Memory B cell (primary cell): ENCODE data around the gene KHSRP.
A peak's percentile ranks its signal among the peaks of the same experiment; 100 is the strongest.

ENCODE experiments used
- ATAC-seq: fragments of 150-1000 bp; cut with Tn5 transposase; 2 replicates; pipeline ENCODE4 v1.10.0; 2021; ENCODE audit warnings: low read depth, mild to moderate bottlenecking, moderate library complexity
- DNase-seq, 2 donors: peaks; one replicate each; pipeline ENCODE4 v3.0.0; 2022; ENCODE audit warnings: low spot score in 2 of 2
- H3K27ac Mint-ChIP-seq: one replicate; pipeline ENCODE4 v1.8.0; 2022; ENCODE audit warnings: mild to moderate bottlenecking, moderate library complexity, mixed read lengths
- H3K27me3 Mint-ChIP-seq: one replicate; pipeline ENCODE4 v1.8.0; 2022; ENCODE audit warnings: mixed read lengths
- H3K36me3 Mint-ChIP-seq: one replicate; pipeline ENCODE4 v1.8.0; 2022; ENCODE audit warnings: mild to moderate bottlenecking, mixed read lengths
- H3K4me1 Mint-ChIP-seq: one replicate; pipeline ENCODE4 v1.8.0; 2022; ENCODE audit warnings: mixed read lengths
- H3K4me3 Mint-ChIP-seq: one replicate; pipeline ENCODE4 v1.8.0; 2022; ENCODE audit warnings: mild to moderate bottlenecking, moderate library complexity, mixed read lengths
- H3K9me3 Mint-ChIP-seq: one replicate; pipeline ENCODE4 v1.8.0; 2022; ENCODE audit warnings: mixed read lengths

KHSRP gene

GRCh38 chr19:6458695-6459261 is 34.2 kb upstream of the KHSRP start:
- Mint-ChIP-seq H3K4me3 (peak overlapping the region; percentile 88), H3K27me3 (no peaks in the 10 kb centered on the region), H3K36me3 (peaks cover 22% of the 10 kb centered on the region), H3K27ac (peak overlapping the region; percentile 72), H3K4me1 (peaks cover 20% of the 10 kb centered on the region), H3K9me3 (no peaks in the 10 kb centered on the region)
- ATAC-seq (no peak), DNase-seq (peak in 1 of 2 donors; percentile 27)

GRCh38 chr19:6457958-6458694 is 33.5 kb upstream of the KHSRP start:
- Mint-ChIP-seq H3K36me3 (peaks cover 28% of the 10 kb centered on the region), H3K4me3 (peak overlapping the region; percentile 88), H3K27ac (peak overlapping the region; percentile 72), H3K9me3 (peaks cover 2% of the 10 kb centered on the region), H3K27me3 (no peaks in the 10 kb centered on the region), H3K4me1 (peaks cover 20% of the 10 kb centered on the region)
- peak in 1 of 2 donors; percentile 26 for DNase-seq
- ATAC-seq: no peak

- no peak overlapping the region for H3K27ac Mint-ChIP-seq
- H3K27me3 Mint-ChIP-seq: no peaks in the 10 kb centered on the region
- ATAC-seq (no peak), DNase-seq (no peak)
- H3K4me3 Mint-ChIP-seq: no peak overlapping the region
- peaks cover 18% of the 10 kb centered on the region for H3K4me1 Mint-ChIP-seq
- H3K36me3 Mint-ChIP-seq: peaks cover 34% of the 10 kb centered on the region
- H3K9me3 Mint-ChIP-seq: peaks cover 4% of the 10 kb centered on the region
These were observed 31.3 kb upstream of the KHSRP start for GRCh38 chr19:6455924-6456323.

- peaks cover 13% of the 10 kb centered on the region for H3K4me1 Mint-ChIP-seq
- ATAC-seq: no peak
- H3K4me3 Mint-ChIP-seq: no peak overlapping the region
- H3K36me3 Mint-ChIP-seq: peaks cover 38% of the 10 kb centered on the region
- no peak overlapping the region for H3K27ac Mint-ChIP-seq
- H3K9me3 Mint-ChIP-seq: peaks cover 4% of the 10 kb centered on the region
- no peaks in the 10 kb centered on the region for H3K27me3 Mint-ChIP-seq
- no peak for DNase-seq
These were observed 29.4 kb upstream of the KHSRP start for GRCh38 chr19:6453951-6454565.

GRCh38 chr19:6452899-6453298 is 28.3 kb upstream of the KHSRP start:
- Mint-ChIP-seq H3K4me1 (peaks cover 2% of the 10 kb centered on the region), H3K27me3 (no peaks in the 10 kb centered on the region), H3K27ac (no peak overlapping the region), H3K36me3 (peaks cover 38% of the 10 kb centered on the region), H3K4me3 (no peak overlapping the region), H3K9me3 (peaks cover 4% of the 10 kb centered on the region)
- DNase-seq (no peak), ATAC-seq (no peak)

- H3K4me3 Mint-ChIP-seq: no peak overlapping the region
- H3K9me3 Mint-ChIP-seq: peaks cover 4% of the 10 kb centered on the region
- H3K27ac Mint-ChIP-seq: peak overlapping the region; percentile 26
- DNase-seq (no peak), ATAC-seq (no peak)
- H3K27me3 Mint-ChIP-seq: no peaks in the 10 kb centered on the region
- no peaks in the 10 kb centered on the region for H3K4me1 Mint-ChIP-seq
- H3K36me3 Mint-ChIP-seq: peaks cover 38% of the 10 kb centered on the region
These were observed 27.6 kb upstream of the KHSRP start for GRCh38 chr19:6452223-6452614.

GRCh38 chr19:6451583-6452222 is 27.1 kb upstream of the KHSRP start:
- H3K4me1 Mint-ChIP-seq: no peaks in the 10 kb centered on the region
- no peak for DNase-seq
- peaks cover 4% of the 10 kb centered on the region for H3K9me3 Mint-ChIP-seq
- no peak overlapping the region for H3K4me3 Mint-ChIP-seq
- peak overlapping the region; percentile 26 for H3K27ac Mint-ChIP-seq
- H3K36me3 Mint-ChIP-seq: peaks cover 40% of the 10 kb centered on the region
- no peaks in the 10 kb centered on the region for H3K27me3 Mint-ChIP-seq
- ATAC-seq: no peak

GRCh38 chr19:6450166-6450565 is 25.6 kb upstream of the KHSRP start:
- ATAC-seq: no peak
- Mint-ChIP-seq H3K9me3 (peaks cover 4% of the 10 kb centered on the region), H3K27me3 (no peaks in the 10 kb centered on the region), H3K4me3 (no peak overlapping the region), H3K27ac (no peak overlapping the region), H3K4me1 (no peaks in the 10 kb centered on the region), H3K36me3 (peaks cover 39% of the 10 kb centered on the region)
- no peak for DNase-seq

GRCh38 chr19:6448045-6448444 is 23.4 kb upstream of the KHSRP start:
- peaks cover 2% of the 10 kb centered on the region for H3K9me3 Mint-ChIP-seq
- DNase-seq (no peak), ATAC-seq (no peak)
- peaks cover 21% of the 10 kb centered on the region for H3K36me3 Mint-ChIP-seq
- H3K27me3 Mint-ChIP-seq: no peaks in the 10 kb centered on the region
- H3K4me1 Mint-ChIP-seq: no peaks in the 10 kb centered on the region
- H3K4me3 Mint-ChIP-seq: no peak overlapping the region
- no peak overlapping the region for H3K27ac Mint-ChIP-seq

- Mint-ChIP-seq H3K36me3 (peaks cover 14% of the 10 kb centered on the region), H3K27ac (no peak overlapping the region), H3K4me1 (no peaks in the 10 kb centered on the region), H3K27me3 (no peaks in the 10 kb centered on the region), H3K4me3 (no peak overlapping the region), H3K9me3 (no peaks in the 10 kb centered on the region)
- ATAC-seq: no peak
- no peak for DNase-seq
These were observed 21.8 kb upstream of the KHSRP start for GRCh38 chr19:6446452-6446851.

GRCh38 chr19:6443986-6444385 is 19.4 kb upstream of the KHSRP start:
- no peak overlapping the region for H3K27ac Mint-ChIP-seq
- H3K9me3 Mint-ChIP-seq: no peaks in the 10 kb centered on the region
- no peak for ATAC-seq
- no peaks in the 10 kb centered on the region for H3K27me3 Mint-ChIP-seq
- no peaks in the 10 kb centered on the region for H3K4me1 Mint-ChIP-seq
- peaks cover 10% of the 10 kb centered on the region for H3K36me3 Mint-ChIP-seq
- no peak for DNase-seq
- no peak overlapping the region for H3K4me3 Mint-ChIP-seq

- no peak for DNase-seq
- peak; percentile 22 for ATAC-seq
- Mint-ChIP-seq H3K27me3 (no peaks in the 10 kb centered on the region), H3K36me3 (peaks cover 10% of the 10 kb centered on the region), H3K4me1 (no peaks in the 10 kb centered on the region), H3K27ac (no peak overlapping the region), H3K4me3 (no peak overlapping the region), H3K9me3 (no peaks in the 10 kb centered on the region)
These were observed 17.6 kb upstream of the KHSRP start for GRCh38 chr19:6442087-6442688.

- Mint-ChIP-seq H3K27ac (peak overlapping the region; percentile 57), H3K36me3 (peaks cover 5% of the 10 kb centered on the region), H3K27me3 (no peaks in the 10 kb centered on the region), H3K4me1 (no peaks in the 10 kb centered on the region), H3K4me3 (no peak overlapping the region), H3K9me3 (no peaks in the 10 kb centered on the region)
- DNase-seq (no peak), ATAC-seq (no peak)
These were observed 16.3 kb upstream of the KHSRP start for GRCh38 chr19:6440905-6441304.

- Mint-ChIP-seq H3K4me1 (no peaks in the 10 kb centered on the region), H3K9me3 (no peaks in the 10 kb centered on the region), H3K27me3 (no peaks in the 10 kb centered on the region), H3K27ac (no peak overlapping the region), H3K4me3 (no peak overlapping the region), H3K36me3 (no peaks in the 10 kb centered on the region)
- DNase-seq: no peak
- ATAC-seq: no peak
These were observed 15.1 kb upstream of the KHSRP start for GRCh38 chr19:6439743-6440142.
